ENCODE measurements around the gene DCDC2B. TPM values are rescaled to one million over a fixed set of nuclear protein-coding genes. Genes with fewer than 3 reads are reported as not detected.

DCDC2B gene
- total RNA-seq, 4 donors from 2014 or later, result not detected

- DNase-seq (no peak), ATAC-seq (no peak)
- no peak overlapping the region for H3K27ac ChIP-seq
- in situ Hi-C loops (cut with MboI; ENCODE audit: low sequenced_read_pairs in 4 of 4) (no loop called here), intact Hi-C loops (cut with DNase I; ENCODE audit: low total_unique reads) (no loop called here)
- H3K9me3 ChIP-seq, result no peaks in the 10 kb centered on the region
- H3K27me3 ChIP-seq, result no peaks in the 10 kb centered on the region
- TF ChIP-seq POLR2A (IDR thresholded peaks at IDR 0.05) (no peak), CTCF (IDR thresholded peaks at IDR 0.05 in 4 of 5, conservative IDR thresholded peaks at IDR 0.05 in 1 of 5) (no peak)
- H3K4me3 ChIP-seq, result no peak overlapping the region
- peaks cover 18 to 23% of the 10 kb centered on the region in 2 donors for H3K4me1 ChIP-seq
- H3K36me3 ChIP-seq, result peaks cover 0 to 35% of the 10 kb centered on the region in 2 donors
Observed at GRCh38 chr1:32219022-32219421, 10.1 kb downstream of the DCDC2B start.

- intact Hi-C loops (cut with DNase I; ENCODE audit: low total_unique reads), result loop anchor here (10.0 kb wide), 1 partner anchor 116 kb away; the partner anchor contains the start of gene KPNA6
- Histone ChIP-seq H3K4me1 (peaks cover 23 to 28% of the 10 kb centered on the region in 2 donors), H3K27me3 (no peaks in the 10 kb centered on the region), H3K27ac (peak overlapping the region in 3 of 4 donors; percentile 87 to 91 (median 90)), H3K36me3 (peaks cover 0 to 39% of the 10 kb centered on the region in 2 donors), H3K9me3 (no peaks in the 10 kb centered on the region), H3K4me3 (peak overlapping the region; percentile 71 to 99 (median 84))
- in situ Hi-C loops (cut with MboI; ENCODE audit: low sequenced_read_pairs in 4 of 4), result no loop called here
- DNase-seq (no peak), ATAC-seq (no peak)
- TF ChIP-seq CTCF (IDR thresholded peaks at IDR 0.05 in 4 of 5, conservative IDR thresholded peaks at IDR 0.05 in 1 of 5) (no peak), POLR2A (IDR thresholded peaks at IDR 0.05) (no peak)
Observed at GRCh38 chr1:32220746-32221580, 12.1 kb downstream of the DCDC2B start.

GRCh38 chr1:32221581-32221979, 12.7 kb downstream of the DCDC2B start:
- Histone ChIP-seq H3K4me1 (peaks cover 23 to 28% of the 10 kb centered on the region in 2 donors), H3K4me3 (peak overlapping the region; percentile 71 to 99 (median 84)), H3K27ac (peak overlapping the region; percentile 87 to 97 (median 90)), H3K9me3 (no peaks in the 10 kb centered on the region), H3K36me3 (peaks cover 3 to 39% of the 10 kb centered on the region in 2 donors), H3K27me3 (no peaks in the 10 kb centered on the region)
- TF ChIP-seq CTCF (IDR thresholded peaks at IDR 0.05 in 4 of 5, conservative IDR thresholded peaks at IDR 0.05 in 1 of 5) (no peak), POLR2A (IDR thresholded peaks at IDR 0.05) (no peak)
- intact Hi-C loops (cut with DNase I; ENCODE audit: low total_unique reads) (loop anchor here (10.0 kb wide), 1 partner anchor 117 kb away; the partner anchor contains the start of gene KPNA6), in situ Hi-C loops (cut with MboI; ENCODE audit: low sequenced_read_pairs in 4 of 4) (no loop called here)
- no peak for DNase-seq
- ATAC-seq, result no peak

- Histone ChIP-seq H3K27me3 (no peaks in the 10 kb centered on the region), H3K4me3 (peak within 1 kb of the TSS; percentile 71 to 99 (median 84)), H3K9me3 (no peaks in the 10 kb centered on the region), H3K4me1 (peaks cover 23 to 28% of the 10 kb centered on the region in 2 donors), H3K36me3 (peaks cover 3 to 42% of the 10 kb centered on the region in 2 donors), H3K27ac (peak within 1 kb of the TSS; percentile 87 to 97 (median 90))
- in situ Hi-C loops (cut with MboI; ENCODE audit: low sequenced_read_pairs in 4 of 4) (no loop called here), intact Hi-C loops (cut with DNase I; ENCODE audit: low total_unique reads) (loop anchor here (2.0 to 10.0 kb wide), 2 partner anchors 19 to 117 kb away; partner anchors contain the start of gene KPNA6)
- DNase-seq (peak; percentile 87), ATAC-seq (peak; percentile 98 to 100)
- TF ChIP-seq POLR2A (IDR thresholded peaks at IDR 0.05) (peak; percentile 88 to 96), CTCF (IDR thresholded peaks at IDR 0.05 in 4 of 5, conservative IDR thresholded peaks at IDR 0.05 in 1 of 5) (no peak)
Observed at GRCh38 chr1:32221980-32222755, 13.3 kb downstream of the DCDC2B start, which contains the start of the genes EIF3I and TMEM234. EIF3I (plus strand) TSS chr1:32222407; CDS start chr1:32222442, 35 bp downstream. TMEM234 (minus strand) TSS chr1:32222353; CDS start chr1:32222322, 31 bp downstream.

Data from gastrocnemius medialis (tissue), 4 donors.